Measurements from ENCODE around the gene NUDT22.

GRCh38 chr11:64216879-64217278 is 9.2 kb upstream of the NUDT22 start:
- TF ChIP-seq USF1 (IDR thresholded peaks at IDR 0.05) = no peak
- TF ChIP-seq MAX (IDR thresholded peaks at IDR 0.05) = no peak
- no peak for TF ChIP-seq RAD21 (IDR thresholded peaks at IDR 0.05; ENCODE audit: low read depth)
- no peak for TF ChIP-seq NFIC (IDR thresholded peaks at IDR 0.05)
- TF ChIP-seq CEBPB (IDR thresholded peaks at IDR 0.05) = no peak
- no peak for TF ChIP-seq FOXM1 (IDR thresholded peaks at IDR 0.05; ENCODE audit: borderline replicate concordance, low read depth)
- no peak for TF ChIP-seq TAF1 (IDR thresholded peaks at IDR 0.05; ENCODE audit: low read depth)
- no peak for TF ChIP-seq EP300 (IDR thresholded peaks at IDR 0.05; ENCODE audit: borderline replicate concordance)
- TF ChIP-seq REST (IDR thresholded peaks at IDR 0.05; ENCODE audit: low read depth) = no peak
- no peak for TF ChIP-seq EGR1 (IDR thresholded peaks at IDR 0.05)
- TF ChIP-seq YY1 (IDR thresholded peaks at IDR 0.05; ENCODE audit: low read depth) = no peak
